Lung (tissue), 12 donors: ENCODE results near the gene PHLPP1. TPM values are rescaled to one million over a fixed set of nuclear protein-coding genes. Genes with fewer than 3 reads are reported as not detected.

Experiments
- ATAC-seq: fragments of 200-7000 bp; cut with Tn5 transposase; one replicate; pipeline ENCODE4 v1.9.1; 2020; ENCODE audit warnings: moderate number of reproducible peaks; ENCODE audit not compliant: insufficient read depth, low FRiP score
- DNase-seq, 3 donors: peaks; one replicate each; pipeline ENCODE4 v3.0.0-alpha.2; 2013 to 2017
- H3K27ac ChIP-seq, 2 donors: one replicate each; pipeline ENCODE4 v1.5.1; 2013; ENCODE audit warnings: mild to moderate bottlenecking in 2 of 2, moderate library complexity in 2 of 2, control low read depth in 1 of 2, inconsistent platforms in 1 of 2, low read depth in 1 of 2, low read length in 1 of 2
- H3K27me3 ChIP-seq, 3 donors: one replicate each; pipeline ENCODE4 v1.5.1; 2013; ENCODE audit warnings: low read length in 2 of 3; ENCODE audit not compliant: control insufficient read depth in 3 of 3, insufficient read depth in 3 of 3
- H3K36me3 ChIP-seq, 4 donors: one replicate each; pipeline ENCODE4 v1.5.1; 2013; ENCODE audit warnings: low read length in 4 of 4, mild to moderate bottlenecking in 1 of 4, moderate library complexity in 1 of 4; ENCODE audit not compliant: control insufficient read depth in 4 of 4, insufficient read depth in 4 of 4
- H3K4me1 ChIP-seq, 5 donors: one replicate each; pipeline ENCODE4 v1.5.1; 2013; ENCODE audit warnings: low read length in 5 of 5, mild to moderate bottlenecking in 2 of 5, moderate library complexity in 1 of 5; ENCODE audit not compliant: control insufficient read depth in 5 of 5, insufficient read depth in 5 of 5
- H3K4me3 ChIP-seq: one replicate; pipeline ENCODE4 v1.5.1; 2013; ENCODE audit warnings: mild to moderate bottlenecking, control low read depth, moderate library complexity
- H3K9ac ChIP-seq, 2 donors: one replicate each; pipeline ENCODE4 v1.5.1; 2013; ENCODE audit warnings: low read length in 2 of 2, control low read depth in 1 of 2; ENCODE audit not compliant: insufficient read depth in 1 of 2
- H3K9me3 ChIP-seq, 4 donors: one replicate each; pipeline ENCODE4 v1.5.1; 2013; ENCODE audit warnings: low read length in 3 of 4, mild to moderate bottlenecking in 1 of 4, moderate library complexity in 1 of 4; ENCODE audit not compliant: control insufficient read depth in 4 of 4, insufficient read depth in 3 of 4
- WGBS, 2 donors: extraction: QIAGEN DNeasy Blood & Tissue Kit; methylation state at CpG; one replicate each; pipeline ENCODE4 v1.1.7; 2013; 5-methylcytosine and 5-hydroxymethylcytosine counted together
- polyA plus RNA-seq, 2 donors: library from polyadenylated mRNA; stranded (reverse); fragments of 200-250 nt; gene quantifications; one replicate each; pipeline ENCODE4 v1.2.1, GENCODE V29; 2013
- total RNA-seq, 2 donors: library from RNA; depleted of rRNA in 1 of 2; stranded (reverse); fragments of >200 nt in 1 of 2; gene quantifications; one replicate each; pipeline ENCODE4 v1.2.1, GENCODE V29; 2014 to 2021
- TF ChIP-seq, protein P1 (sequence below): IDR thresholded peaks from 2 replicates; pipeline ENCODE4 v1.5.1; 2012; ENCODE audit warnings: mild to moderate bottlenecking; ENCODE audit errors: control extremely low read depth, extremely low read depth
- donor health status: control.
- donor health status: control.
- donor health status: Bipolar disorder and iron deficiency.
- donor health status: healthy.
- donor health status: DM: yes; HTN: yes; CAD: no.

Gene PHLPP1
- total and polyA plus RNA-seq, 4 donors = 2.3 to 29.2 (median 7.9) TPM

DNA sequence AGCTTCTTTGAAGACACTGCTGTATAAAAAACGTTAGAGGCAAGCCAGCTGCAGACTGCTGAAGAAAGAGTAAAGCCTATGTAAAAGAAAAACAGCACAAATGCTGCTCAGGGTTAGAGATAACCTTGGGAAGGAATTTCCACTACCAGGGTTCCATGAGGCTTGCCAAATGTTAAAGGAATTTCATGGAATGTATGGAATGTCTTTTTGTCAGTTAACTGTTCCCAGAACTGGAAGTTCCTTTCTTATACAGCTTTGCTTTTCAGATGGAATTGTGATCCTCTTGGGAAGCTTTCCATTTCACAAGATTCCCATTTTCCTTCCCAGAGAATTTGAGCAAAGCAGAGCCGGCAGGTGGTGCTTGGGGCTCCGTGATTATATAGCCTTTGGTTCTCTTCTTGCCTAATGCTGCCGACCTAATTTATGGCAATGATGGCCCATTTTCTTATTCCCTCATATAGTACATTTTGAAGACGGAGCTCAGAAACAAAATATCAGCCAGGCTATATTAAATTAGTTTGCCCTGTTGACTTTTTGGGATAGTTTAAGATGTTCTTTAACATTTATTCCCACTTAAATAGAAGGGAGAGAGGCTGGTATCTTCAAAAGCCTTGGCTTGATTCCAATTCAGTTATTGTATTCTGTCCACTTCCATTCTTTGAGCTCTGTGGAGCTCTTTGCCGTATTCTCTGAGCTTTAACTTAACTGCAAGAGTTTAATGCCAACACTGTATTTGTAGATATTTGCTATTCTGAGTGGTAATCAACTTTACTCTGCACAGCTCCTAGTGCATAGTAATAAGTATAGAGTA is 162.3 kb downstream of the PHLPP1 start:
- no peak overlapping the region for H3K4me3 ChIP-seq
- no peaks in the 10 kb centered on the region for H3K9me3 ChIP-seq
- ATAC-seq = no peak
- no peaks in the 10 kb centered on the region for H3K27me3 ChIP-seq
- no peaks in the 10 kb centered on the region for H3K36me3 ChIP-seq
- H3K4me1 ChIP-seq = peaks cover 2 to 25% (median 14%) of the 10 kb centered on the region in 5 donors
- 51 to 67% methylated on average over 6 of the region's 6 CpGs for WGBS, 2 donors
- no peak overlapping the region for H3K9ac ChIP-seq
- TF ChIP-seq, protein P1, sequence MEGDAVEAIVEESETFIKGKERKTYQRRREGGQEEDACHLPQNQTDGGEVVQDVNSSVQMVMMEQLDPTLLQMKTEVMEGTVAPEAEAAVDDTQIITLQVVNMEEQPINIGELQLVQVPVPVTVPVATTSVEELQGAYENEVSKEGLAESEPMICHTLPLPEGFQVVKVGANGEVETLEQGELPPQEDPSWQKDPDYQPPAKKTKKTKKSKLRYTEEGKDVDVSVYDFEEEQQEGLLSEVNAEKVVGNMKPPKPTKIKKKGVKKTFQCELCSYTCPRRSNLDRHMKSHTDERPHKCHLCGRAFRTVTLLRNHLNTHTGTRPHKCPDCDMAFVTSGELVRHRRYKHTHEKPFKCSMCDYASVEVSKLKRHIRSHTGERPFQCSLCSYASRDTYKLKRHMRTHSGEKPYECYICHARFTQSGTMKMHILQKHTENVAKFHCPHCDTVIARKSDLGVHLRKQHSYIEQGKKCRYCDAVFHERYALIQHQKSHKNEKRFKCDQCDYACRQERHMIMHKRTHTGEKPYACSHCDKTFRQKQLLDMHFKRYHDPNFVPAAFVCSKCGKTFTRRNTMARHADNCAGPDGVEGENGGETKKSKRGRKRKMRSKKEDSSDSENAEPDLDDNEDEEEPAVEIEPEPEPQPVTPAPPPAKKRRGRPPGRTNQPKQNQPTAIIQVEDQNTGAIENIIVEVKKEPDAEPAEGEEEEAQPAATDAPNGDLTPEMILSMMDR = no peak
- peak in 2 of 3 donors; percentile 45 to 54 for DNase-seq
- H3K27ac ChIP-seq = peak overlapping the region in 1 of 2 donors; percentile 21

DNA sequence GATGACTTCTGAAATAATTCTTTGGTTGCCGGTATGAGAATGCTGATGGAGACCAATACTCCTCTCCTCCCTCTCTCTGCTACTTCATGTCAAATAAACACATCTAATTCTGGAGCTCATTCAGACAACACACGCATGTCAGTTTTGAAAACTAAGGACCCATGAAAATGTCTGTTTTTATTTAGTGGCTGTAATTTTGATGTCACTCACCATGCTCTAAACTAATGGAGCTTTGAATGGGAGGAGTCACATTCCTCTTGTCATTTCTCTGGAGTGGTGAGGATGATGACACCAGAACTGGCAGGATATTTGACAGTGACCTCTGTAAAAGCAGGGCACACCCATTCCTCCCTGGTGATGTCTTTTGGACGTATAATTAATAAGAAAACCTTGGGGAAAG is 163.0 kb downstream of the PHLPP1 start:
- Histone ChIP-seq H3K4me1 (peaks cover 2 to 25% (median 14%) of the 10 kb centered on the region in 5 donors), H3K27ac (no peak overlapping the region), H3K9ac (no peak overlapping the region), H3K27me3 (no peaks in the 10 kb centered on the region), H3K36me3 (no peaks in the 10 kb centered on the region), H3K4me3 (no peak overlapping the region), H3K9me3 (no peaks in the 10 kb centered on the region)
- WGBS, 2 donors = 72 to 80% methylated on average over 3 of the region's 3 CpGs
- no peak for ATAC-seq
- no peak for DNase-seq
- TF ChIP-seq, protein P1 = no peak

DNA sequence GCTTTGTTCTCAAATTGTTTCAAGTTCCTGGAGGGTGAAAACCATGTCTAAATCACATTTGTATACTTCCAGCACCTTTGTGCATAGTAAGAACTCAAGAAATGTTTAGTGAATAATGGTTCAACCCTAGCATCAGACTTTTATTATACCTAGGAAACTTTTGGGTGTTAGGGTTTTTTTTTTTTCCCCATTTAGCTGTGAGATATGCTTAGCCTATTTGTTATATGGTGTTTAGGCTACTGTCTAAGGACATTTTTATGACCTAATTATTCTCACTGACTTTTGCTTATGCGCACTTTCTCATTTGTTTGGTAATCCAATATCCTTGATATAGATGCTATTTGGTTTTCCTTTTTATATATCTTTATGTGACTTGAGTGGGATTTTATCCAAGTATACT is 164.7 kb downstream of the PHLPP1 start:
- Histone ChIP-seq H3K9me3 (no peaks in the 10 kb centered on the region), H3K4me1 (peaks cover 2 to 25% (median 14%) of the 10 kb centered on the region in 5 donors), H3K27me3 (no peaks in the 10 kb centered on the region), H3K9ac (no peak overlapping the region), H3K4me3 (no peak overlapping the region), H3K27ac (no peak overlapping the region), H3K36me3 (no peaks in the 10 kb centered on the region)
- TF ChIP-seq, protein P1 = no peak
- ATAC-seq (no peak), DNase-seq (no peak)
- WGBS, 2 donors = 100% methylated on average over 1 of the region's 1 CpG
